GM06990 (cell line): ENCODE data around the gene GCNT1.

Experiments
- DNase-seq: peaks from one replicate; pipeline ENCODE4 v3.0.0-alpha.2; 2011; ENCODE audit not compliant: insufficient read length; ENCODE audit errors: extremely low read depth
- H3K27me3 ChIP-seq: replicated peaks from 2 replicates; pipeline ENCODE4 v1.6.0; 2011; ENCODE audit warnings: low read length; ENCODE audit not compliant: control insufficient read depth, insufficient read depth
- H3K36me3 ChIP-seq: 2 replicates; pipeline ENCODE4 v1.5.1; 2011; ENCODE audit warnings: low read length; ENCODE audit not compliant: control insufficient read depth, insufficient read depth
- H3K4me3 ChIP-seq: replicated peaks from 2 replicates; pipeline ENCODE4 v1.5.1; 2011; ENCODE audit warnings: low read depth, mild to moderate bottlenecking, control low read depth, low read length
- CTCF ChIP-seq: IDR thresholded peaks from 2 replicates; pipeline ENCODE4 v1.5.1; 2011; ENCODE audit warnings: low read length, control low read depth, mild to moderate bottlenecking, inconsistent platforms; ENCODE audit not compliant: insufficient read depth, poor library complexity, severe bottlenecking

Gene GCNT1

GRCh38 chr9:76456202-76456926 is 2.6 kb upstream of the GCNT1 start:
- Histone ChIP-seq H3K4me3 (no peak overlapping the region), H3K36me3 (no peaks in the 10 kb centered on the region), H3K27me3 (no peaks in the 10 kb centered on the region)
- TF ChIP-seq CTCF, result no peak
- peak; percentile 22 for DNase-seq

GRCh38 chr9:76459694-76460635 is 983 bp downstream of the GCNT1 start:
- TF ChIP-seq CTCF, result peak; percentile 31
- peak; percentile 39 for DNase-seq
- H3K27me3 ChIP-seq, result no peaks in the 10 kb centered on the region
- H3K36me3 ChIP-seq, result no peaks in the 10 kb centered on the region
- peak overlapping the region; percentile 80 for H3K4me3 ChIP-seq

GRCh38 chr9:76462126-76462525 is 3.1 kb downstream of the GCNT1 start:
- DNase-seq, result peak; percentile 27
- Histone ChIP-seq H3K36me3 (no peaks in the 10 kb centered on the region), H3K27me3 (no peaks in the 10 kb centered on the region; the same call in 1 of the 2 replicates), H3K4me3 (no peak overlapping the region)
- TF ChIP-seq CTCF, result no peak

GRCh38 chr9:76463211-76463610 is 4.2 kb downstream of the GCNT1 start:
- H3K27me3 ChIP-seq, result no peaks in the 10 kb centered on the region; the same call in 1 of the 2 replicates
- no peak overlapping the region for H3K4me3 ChIP-seq
- DNase-seq, result peak; percentile 50
- no peaks in the 10 kb centered on the region for H3K36me3 ChIP-seq
- TF ChIP-seq CTCF, result no peak

- no peaks in the 10 kb centered on the region; the same call in 1 of the 2 replicates for H3K27me3 ChIP-seq
- no peak for DNase-seq
- TF ChIP-seq CTCF, result no peak
- no peaks in the 10 kb centered on the region for H3K36me3 ChIP-seq
- H3K4me3 ChIP-seq, result no peak overlapping the region
These were observed 5.7 kb downstream of the GCNT1 start for GRCh38 chr9:76464706-76465105.
